GM23248 (cell line): ENCODE data around the gene ADAMTS17. TPM values are rescaled to one million over a fixed set of nuclear protein-coding genes. Genes with fewer than 3 reads are reported as not detected.

Experiments used
- DNase-seq: peaks from one replicate; pipeline ENCODE4 v3.0.0-alpha.2; 2015
- H2AFZ ChIP-seq: fragments of 200-600 bp; sonication (generic); 2 replicates; pipeline ENCODE4 v1.6.1; 2016; ENCODE audit warnings: antibody characterized with exemption
- H3F3A ChIP-seq: fragments of 200-600 bp; sonication (generic); 2 replicates; pipeline ENCODE4 v1.6.1; 2016; ENCODE audit warnings: mild to moderate bottlenecking, antibody characterized with exemption, mixed run types; ENCODE audit not compliant: insufficient read depth
- H3K27ac ChIP-seq: fragments of 200-600 bp; sonication (generic); 2 replicates; pipeline ENCODE4 v1.5.1; 2016; ENCODE audit warnings: mild to moderate bottlenecking
- H3K27me3 ChIP-seq: fragments of 200-600 bp; sonication (generic); replicated peaks from 2 replicates; pipeline ENCODE4 v1.6.1; 2016; ENCODE audit warnings: mild to moderate bottlenecking; ENCODE audit not compliant: insufficient read depth
- H3K36me3 ChIP-seq: fragments of 200-600 bp; sonication (generic); 2 replicates; pipeline ENCODE4 v1.6.1; 2016; ENCODE audit warnings: low read depth, mild to moderate bottlenecking
- H3K4me1 ChIP-seq: fragments of 200-600 bp; sonication (generic); 2 replicates; pipeline ENCODE4 v1.6.1; 2016; ENCODE audit warnings: mild to moderate bottlenecking; ENCODE audit not compliant: insufficient read depth
- H3K4me2 ChIP-seq: fragments of 200-600 bp; sonication (generic); one replicate; pipeline ENCODE4 v1.6.1; 2016; ENCODE audit warnings: mild to moderate bottlenecking; ENCODE audit not compliant: unreplicated experiment
- H3K4me3 ChIP-seq: fragments of 200-600 bp; sonication (generic); 2 replicates; pipeline ENCODE4 v1.5.1; 2016; ENCODE audit warnings: mild to moderate bottlenecking
- H3K79me2 ChIP-seq: fragments of 200-600 bp; sonication (generic); 2 replicates; pipeline ENCODE4 v1.6.1; 2016; ENCODE audit warnings: mild to moderate bottlenecking; ENCODE audit not compliant: insufficient read depth
- H3K9ac ChIP-seq: fragments of 200-600 bp; sonication (generic); 2 replicates; pipeline ENCODE4 v1.6.1; 2016; ENCODE audit warnings: mild to moderate bottlenecking
- H3K9me2 ChIP-seq: fragments of 200-600 bp; sonication (generic); 2 replicates; pipeline ENCODE4 v1.6.1; 2016; ENCODE audit warnings: mixed run types, mild to moderate bottlenecking, moderate library complexity; ENCODE audit not compliant: insufficient read depth
- H3K9me3 ChIP-seq: fragments of 200-600 bp; sonication (generic); one replicate; pipeline ENCODE4 v1.6.1; 2017; ENCODE audit warnings: low read depth
- H4K20me1 ChIP-seq: fragments of 200-600 bp; sonication (generic); 2 replicates; pipeline ENCODE4 v1.6.0; 2016; ENCODE audit not compliant: insufficient read depth
- EZH2 ChIP-seq: fragments of 200-600 bp; sonication (generic); IDR thresholded peaks from 2 replicates; pipeline ENCODE4 v1.6.1; 2018; ENCODE audit warnings: antibody characterized with exemption, mild to moderate bottlenecking; ENCODE audit not compliant: insufficient read depth, poor library complexity, severe bottlenecking
- EZH2phosphoT487 ChIP-seq: fragments of 200-600 bp; sonication (generic); IDR thresholded peaks from 2 replicates; pipeline ENCODE4 v1.6.1; 2018; ENCODE audit warnings: antibody characterized with exemption, moderate library complexity, mild to moderate bottlenecking, low read depth; ENCODE audit not compliant: insufficient read depth
- WGBS, 2 experiments: methylation state at CpG; one replicate each; pipeline ENCODE4 v1.1.6; 2015 to 2017; ENCODE audit warnings: low lambda C conversion rate in 2 of 2, low coverage in 1 of 2; ENCODE audit errors: missing lambda C conversion rate in 2 of 2; 5-methylcytosine and 5-hydroxymethylcytosine counted together
- in situ Hi-C: fragments of 300-500 bp; cut with MboI; formaldehyde crosslinking; loops from 2 replicates; pipeline ENCODE4 v1.15.0; 2020
- polyA plus RNA-seq: library from polyadenylated mRNA; unstranded; fragments of >200 nt; fragmentation: Nextera tagmentation; extraction: Ambion mirVana; gene quantifications from 2 replicates; pipeline ENCODE4 v1.2.1, GENCODE V29; 2016
- total RNA-seq: library from RNA; depleted of rRNA; stranded (reverse); fragments of >200 nt; shearing (Covaris generic); gene quantifications from 2 replicates; pipeline ENCODE4 v1.2.3, GENCODE V29; 2014

Gene ADAMTS17
- total and polyA plus RNA-seq, 2 experiments from 2014 or later = not detected

DNA sequence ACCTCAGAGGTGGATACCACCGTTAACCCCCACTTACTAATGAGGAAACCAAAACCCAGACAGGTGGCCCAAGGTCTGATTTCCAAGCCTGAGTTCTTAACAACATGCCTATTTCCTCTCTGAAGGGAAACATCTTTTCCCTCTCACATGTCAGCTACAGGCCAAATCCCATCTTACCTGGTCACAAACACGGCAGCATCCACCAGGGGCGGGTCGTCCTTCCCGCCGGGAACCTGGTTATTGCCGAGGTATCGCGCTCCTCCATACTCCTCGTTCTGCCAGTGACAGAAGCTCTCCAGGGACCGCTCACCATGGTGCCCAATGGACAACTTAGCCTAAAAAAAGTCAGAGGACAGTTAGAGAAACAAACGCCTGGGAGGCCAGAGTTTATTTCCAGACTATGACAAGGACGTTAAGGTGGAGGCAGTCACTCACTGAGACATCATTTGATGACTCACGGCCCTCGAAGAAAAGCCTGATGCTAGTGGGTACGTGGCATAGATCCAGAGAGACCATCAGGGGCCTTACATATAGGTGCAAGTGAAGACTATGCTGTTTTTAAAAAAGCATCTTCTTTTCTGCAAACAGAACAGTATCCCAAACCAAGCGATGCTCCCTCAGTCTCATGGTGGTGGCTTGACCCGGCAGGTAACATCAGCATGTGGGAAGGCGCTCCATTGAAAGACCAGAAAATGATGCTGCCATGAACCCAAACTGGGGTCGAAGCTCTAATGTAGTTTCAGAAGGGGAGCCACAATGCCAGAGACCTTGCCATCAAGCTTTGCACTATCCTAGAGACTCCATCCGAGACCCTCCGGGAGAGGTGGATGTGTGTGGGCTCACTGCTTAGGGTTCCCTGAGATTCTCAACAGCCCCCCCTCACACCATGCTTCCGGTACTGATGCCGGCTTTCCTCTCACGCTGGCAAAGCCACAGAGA, 80.2 kb downstream of the ADAMTS17 start:
- no peaks in the 10 kb centered on the region for H3K9me3 ChIP-seq

GRCh38 chr15:100259266-100259665, 82.5 kb downstream of the ADAMTS17 start:
- H3K9ac ChIP-seq = no peak overlapping the region
- H2AFZ ChIP-seq = no peak overlapping the region
- no peak for DNase-seq
- no peaks in the 10 kb centered on the region for H3F3A ChIP-seq
- no peak overlapping the region for H3K4me3 ChIP-seq
- H3K4me2 ChIP-seq = no peak overlapping the region
- H3K9me3 ChIP-seq = no peaks in the 10 kb centered on the region
- H3K36me3 ChIP-seq = no peaks in the 10 kb centered on the region
- H3K4me1 ChIP-seq = no peaks in the 10 kb centered on the region
- H3K9me2 ChIP-seq = no peaks in the 10 kb centered on the region
- TF ChIP-seq EZH2 (no peak), EZH2phosphoT487 (no peak)
- H4K20me1 ChIP-seq = no peaks in the 10 kb centered on the region
- in situ Hi-C loops = no loop called here
- H3K27ac ChIP-seq = no peak overlapping the region
- WGBS, 2 experiments = 25 to 30% methylated on average over 7 of the region's 7 CpGs
- no peaks in the 10 kb centered on the region for H3K27me3 ChIP-seq
- no peaks in the 10 kb centered on the region for H3K79me2 ChIP-seq

More for the DNA sequence above, 80.2 kb downstream of the ADAMTS17 start:
- TF ChIP-seq EZH2 = no peak
- TF ChIP-seq EZH2phosphoT487 = no peak
- Histone ChIP-seq H3F3A (no peaks in the 10 kb centered on the region), H3K9ac (no peak overlapping the region), H3K27me3 (no peaks in the 10 kb centered on the region), H3K4me1 (no peaks in the 10 kb centered on the region), H3K36me3 (no peaks in the 10 kb centered on the region), H3K4me2 (no peak overlapping the region), H3K9me2 (no peaks in the 10 kb centered on the region), H3K27ac (no peak overlapping the region), H4K20me1 (no peaks in the 10 kb centered on the region), H2AFZ (no peak overlapping the region), H3K4me3 (no peak overlapping the region), H3K79me2 (no peaks in the 10 kb centered on the region)
- WGBS, 2 experiments = 55 to 58% methylated on average over 25 of the region's 25 CpGs
- in situ Hi-C loops = no loop called here
- DNase-seq = no peak

DNA sequence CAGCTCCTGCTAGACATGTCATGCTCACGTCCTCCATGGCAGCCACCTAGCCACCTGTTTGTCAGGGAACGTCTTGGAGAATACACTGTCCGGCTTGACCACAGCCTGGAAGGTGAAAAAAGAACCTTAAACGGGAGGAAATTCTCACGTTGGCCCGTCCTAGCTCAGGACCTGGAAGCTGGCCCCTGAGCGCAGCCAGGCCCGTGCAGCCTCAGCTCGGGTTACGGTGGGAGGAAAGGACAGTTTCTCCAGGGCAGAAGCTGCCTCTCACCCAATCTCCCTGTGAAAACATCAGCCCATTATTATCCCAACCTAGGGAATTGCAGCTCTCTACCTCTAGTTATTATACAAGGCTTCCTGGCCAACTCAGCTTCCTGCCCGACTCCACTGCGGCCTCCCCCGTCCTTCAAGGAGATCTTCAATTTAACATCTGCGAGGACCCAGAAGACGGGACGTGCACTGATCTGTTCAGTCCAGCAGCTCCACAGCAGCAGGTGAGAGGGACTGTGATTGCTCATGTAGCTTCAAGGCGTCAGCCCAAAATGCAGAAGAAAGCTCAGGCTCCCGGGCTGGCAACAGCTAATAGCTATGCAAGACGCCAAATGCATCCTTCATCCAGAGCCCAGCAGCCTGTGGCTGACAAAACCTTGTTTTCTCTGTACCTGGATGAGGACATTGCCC, 84.7 kb downstream of the ADAMTS17 start:
- Histone ChIP-seq H4K20me1 (no peaks in the 10 kb centered on the region), H3K9me2 (no peaks in the 10 kb centered on the region), H3F3A (no peaks in the 10 kb centered on the region), H3K9ac (no peak overlapping the region), H3K9me3 (no peaks in the 10 kb centered on the region), H3K27ac (no peak overlapping the region), H2AFZ (no peak overlapping the region), H3K79me2 (no peaks in the 10 kb centered on the region), H3K4me3 (no peak overlapping the region), H3K4me2 (no peak overlapping the region), H3K27me3 (no peaks in the 10 kb centered on the region), H3K4me1 (no peaks in the 10 kb centered on the region), H3K36me3 (no peaks in the 10 kb centered on the region)
- no peak for DNase-seq
- 48 to 58% methylated on average over 19 of the region's 19 CpGs for WGBS, 2 experiments
- TF ChIP-seq EZH2 = no peak
- no peak for TF ChIP-seq EZH2phosphoT487
- in situ Hi-C loops = no loop called here

GRCh38 chr15:100256101-100256969, 85.4 kb downstream of the ADAMTS17 start:
- Histone ChIP-seq H3K9ac (no peak overlapping the region), H3K4me3 (no peak overlapping the region), H4K20me1 (no peaks in the 10 kb centered on the region), H3K36me3 (no peaks in the 10 kb centered on the region), H3K9me3 (no peaks in the 10 kb centered on the region), H3F3A (no peaks in the 10 kb centered on the region), H3K27ac (no peak overlapping the region), H3K4me2 (no peak overlapping the region), H3K9me2 (no peaks in the 10 kb centered on the region), H2AFZ (no peak overlapping the region), H3K79me2 (no peaks in the 10 kb centered on the region), H3K27me3 (no peaks in the 10 kb centered on the region), H3K4me1 (no peaks in the 10 kb centered on the region)
- DNase-seq = no peak
- in situ Hi-C loops = no loop called here
- TF ChIP-seq EZH2phosphoT487 (no peak), EZH2 (no peak)
- 48 to 49% methylated on average over 19 to 20 of the region's 20 CpGs for WGBS, 2 experiments
